Natural killer cell treated with Interleukin-12 subunit alpha and Interleukin-12 subunit beta and Interleukin-15 and Interleukin-18, amount 100 ng/mL, for 72 hours (primary cell): ENCODE measurements around the gene POU2AF1. TPM values are rescaled to one million over a fixed set of nuclear protein-coding genes. Genes with fewer than 3 reads are reported as not detected.

Experiments used
- ATAC-seq, 2 donors: fragments of 150-1000 bp; cut with Tn5 transposase in 1 of 2; sonication (Bioruptor Pico), chemical (Tn5 transposase) in 1 of 2; 2 replicates each; pipeline ENCODE4 v1.10.0; 2021
- DNase-seq: peaks from one replicate; pipeline ENCODE4 v3.0.0; 2022; ENCODE audit warnings: low spot score
- H3K27ac Mint-ChIP-seq, 2 donors: 1 replicate in 1 of 2; 2 replicates in 1 of 2; pipeline ENCODE4 v1.8.0; 2022; ENCODE audit warnings: mixed read lengths in 2 of 2, mild to moderate bottlenecking in 1 of 2, moderate library complexity in 1 of 2
- H3K27me3 Mint-ChIP-seq, 2 donors: 1 replicate in 1 of 2; 2 replicates in 1 of 2; pipeline ENCODE4 v1.8.0; 2022; ENCODE audit warnings: mixed read lengths in 2 of 2
- H3K36me3 Mint-ChIP-seq: one replicate; pipeline ENCODE4 v1.8.0; 2022; ENCODE audit warnings: mixed read lengths
- H3K4me1 Mint-ChIP-seq, 2 donors: 1 replicate in 1 of 2; 2 replicates in 1 of 2; pipeline ENCODE4 v1.8.0; 2022; ENCODE audit warnings: low read depth in 2 of 2, mixed read lengths in 2 of 2, mild to moderate bottlenecking in 1 of 2
- H3K4me3 Mint-ChIP-seq: one replicate; pipeline ENCODE4 v1.8.0; 2022; ENCODE audit warnings: mixed read lengths
- H3K9me3 Mint-ChIP-seq: 2 replicates; pipeline ENCODE4 v1.8.0; 2022; ENCODE audit warnings: mixed read lengths
- total RNA-seq, 2 donors: library from RNA; stranded (reverse); gene quantifications; one replicate each; pipeline ENCODE4 v1.2.3, GENCODE V29; 2022

The POU2AF1 gene
- 1 to 10 TPM in 1 of 2 donors, not detected in 1; 4.2 TPM for total RNA-seq

GRCh38 chr11:111378861-111379601 lies at the start of gene POU2AF1:
Gene POU2AF1, minus strand, starts transcription at chr11:111379275. Its CDS starts 98 bp downstream, at chr11:111379177.
- no peaks in the 10 kb centered on the region for H3K9me3 Mint-ChIP-seq
- H3K27me3 Mint-ChIP-seq: peaks cover 8 to 19% of the 10 kb centered on the region in 2 donors
- ATAC-seq (peak; percentile 61 to 64), DNase-seq (no peak)
- H3K36me3 Mint-ChIP-seq: no peaks in the 10 kb centered on the region
- H3K27ac Mint-ChIP-seq: no peak within 1 kb of the TSS
- peaks cover 0 to 5% of the 10 kb centered on the region in 2 donors for H3K4me1 Mint-ChIP-seq
- H3K4me3 Mint-ChIP-seq: peak within 1 kb of the TSS; percentile 13

- Mint-ChIP-seq H3K36me3 (no peaks in the 10 kb centered on the region), H3K27ac (no peak overlapping the region), H3K27me3 (peaks cover 13 to 18% of the 10 kb centered on the region in 2 donors), H3K9me3 (no peaks in the 10 kb centered on the region), H3K4me3 (no peak overlapping the region), H3K4me1 (no peaks in the 10 kb centered on the region)
- DNase-seq (no peak), ATAC-seq (no peak)
Measured at GRCh38 chr11:111428113-111428876, 49.2 kb upstream of the POU2AF1 start.

- Mint-ChIP-seq H3K4me3 (no peak overlapping the region), H3K4me1 (no peaks in the 10 kb centered on the region), H3K36me3 (no peaks in the 10 kb centered on the region), H3K9me3 (no peaks in the 10 kb centered on the region), H3K27me3 (peaks cover 11 to 18% of the 10 kb centered on the region in 2 donors), H3K27ac (no peak overlapping the region)
- no peak for DNase-seq
- no peak for ATAC-seq
Measured at GRCh38 chr11:111427471-111427912, 48.4 kb upstream of the POU2AF1 start.

- DNase-seq (no peak), ATAC-seq (no peak)
- no peak overlapping the region for H3K27ac Mint-ChIP-seq
- H3K36me3 Mint-ChIP-seq: no peaks in the 10 kb centered on the region
- peaks cover 6 to 14% of the 10 kb centered on the region in 2 donors for H3K27me3 Mint-ChIP-seq
- no peaks in the 10 kb centered on the region for H3K4me1 Mint-ChIP-seq
- H3K4me3 Mint-ChIP-seq: no peak overlapping the region
- no peaks in the 10 kb centered on the region for H3K9me3 Mint-ChIP-seq
Measured at GRCh38 chr11:111426617-111427016, 47.5 kb upstream of the POU2AF1 start.

- H3K36me3 Mint-ChIP-seq: no peaks in the 10 kb centered on the region
- no peaks in the 10 kb centered on the region for H3K4me1 Mint-ChIP-seq
- peaks cover 5 to 12% of the 10 kb centered on the region in 2 donors for H3K27me3 Mint-ChIP-seq
- no peak overlapping the region for H3K4me3 Mint-ChIP-seq
- H3K27ac Mint-ChIP-seq: no peak overlapping the region
- no peak for ATAC-seq
- DNase-seq: no peak
- H3K9me3 Mint-ChIP-seq: no peaks in the 10 kb centered on the region
Measured at GRCh38 chr11:111423250-111423615, 44.2 kb upstream of the POU2AF1 start.

- H3K4me3 Mint-ChIP-seq: no peak overlapping the region
- DNase-seq: no peak
- H3K9me3 Mint-ChIP-seq: no peaks in the 10 kb centered on the region
- peaks cover 3 to 4% of the 10 kb centered on the region in 2 donors for H3K4me1 Mint-ChIP-seq
- no peak overlapping the region for H3K27ac Mint-ChIP-seq
- H3K27me3 Mint-ChIP-seq: peaks cover 5 to 12% of the 10 kb centered on the region in 2 donors
- peak in 1 of 2 donors; percentile 11 for ATAC-seq
- no peaks in the 10 kb centered on the region for H3K36me3 Mint-ChIP-seq
Measured at GRCh38 chr11:111422494-111423249, 43.6 kb upstream of the POU2AF1 start.

- Mint-ChIP-seq H3K36me3 (no peaks in the 10 kb centered on the region), H3K9me3 (no peaks in the 10 kb centered on the region), H3K4me1 (peaks cover 13 to 14% of the 10 kb centered on the region in 2 donors), H3K4me3 (no peak overlapping the region), H3K27me3 (peaks cover 5 to 12% of the 10 kb centered on the region in 2 donors), H3K27ac (no peak overlapping the region)
- no peak for ATAC-seq
- DNase-seq: no peak
Measured at GRCh38 chr11:111421251-111421650, 42.2 kb upstream of the POU2AF1 start.

- Mint-ChIP-seq H3K27me3 (peaks cover under 1 to 2% of the 10 kb centered on the region in 2 donors), H3K4me1 (peaks cover 13 to 14% of the 10 kb centered on the region in 2 donors), H3K36me3 (no peaks in the 10 kb centered on the region), H3K27ac (no peak overlapping the region), H3K9me3 (no peaks in the 10 kb centered on the region), H3K4me3 (no peak overlapping the region)
- ATAC-seq: no peak
- no peak for DNase-seq
Measured at GRCh38 chr11:111419641-111420327, 40.7 kb upstream of the POU2AF1 start.

GRCh38 chr11:111419181-111419580 lies 40.1 kb upstream of the POU2AF1 start:
- H3K27ac Mint-ChIP-seq: no peak overlapping the region
- H3K27me3 Mint-ChIP-seq: no peaks in the 10 kb centered on the region
- H3K9me3 Mint-ChIP-seq: no peaks in the 10 kb centered on the region
- DNase-seq (no peak), ATAC-seq (no peak)
- no peak overlapping the region for H3K4me3 Mint-ChIP-seq
- no peaks in the 10 kb centered on the region for H3K36me3 Mint-ChIP-seq
- peaks cover 14 to 19% of the 10 kb centered on the region in 2 donors for H3K4me1 Mint-ChIP-seq

- H3K9me3 Mint-ChIP-seq: no peaks in the 10 kb centered on the region
- H3K4me1 Mint-ChIP-seq: peaks cover 14 to 19% of the 10 kb centered on the region in 2 donors
- no peak for ATAC-seq
- H3K27me3 Mint-ChIP-seq: no peaks in the 10 kb centered on the region
- H3K36me3 Mint-ChIP-seq: no peaks in the 10 kb centered on the region
- no peak for DNase-seq
- H3K4me3 Mint-ChIP-seq: no peak overlapping the region
- H3K27ac Mint-ChIP-seq: no peak overlapping the region
Measured at GRCh38 chr11:111418436-111418787, 39.3 kb upstream of the POU2AF1 start.

- peaks cover 14 to 19% of the 10 kb centered on the region in 2 donors for H3K4me1 Mint-ChIP-seq
- no peaks in the 10 kb centered on the region for H3K27me3 Mint-ChIP-seq
- H3K36me3 Mint-ChIP-seq: no peaks in the 10 kb centered on the region
- peak overlapping the region; percentile 59 for H3K4me3 Mint-ChIP-seq
- peak in 1 of 2 donors; percentile 31 for ATAC-seq
- no peak for DNase-seq
- no peak overlapping the region for H3K27ac Mint-ChIP-seq
- no peaks in the 10 kb centered on the region for H3K9me3 Mint-ChIP-seq
Measured at GRCh38 chr11:111417766-111418435, 38.8 kb upstream of the POU2AF1 start.

GRCh38 chr11:111417011-111417765 lies 38.1 kb upstream of the POU2AF1 start:
- no peaks in the 10 kb centered on the region for H3K9me3 Mint-ChIP-seq
- H3K27ac Mint-ChIP-seq: peak overlapping the region in 1 of 2 donors; percentile 70
- ATAC-seq: no peak
- H3K27me3 Mint-ChIP-seq: no peaks in the 10 kb centered on the region
- H3K36me3 Mint-ChIP-seq: no peaks in the 10 kb centered on the region
- peak overlapping the region; percentile 59 for H3K4me3 Mint-ChIP-seq
- peaks cover 14 to 19% of the 10 kb centered on the region in 2 donors for H3K4me1 Mint-ChIP-seq
- DNase-seq: no peak
